IMR-90 (cell line): Measurements from ENCODE around the gene STEAP1. TPM values are rescaled to one million over a fixed set of nuclear protein-coding genes. Genes with fewer than 3 reads are reported as not detected.

ENCODE experiments used
- ATAC-seq: fragments of 200-7000 bp; cut with Tn5 transposase; 2 replicates; pipeline ENCODE4 v1.9.1; 2020; ENCODE audit warnings: low read depth, mild to moderate bottlenecking, moderate library complexity
- BruUV-seq: library from RNA; stranded (reverse); fragments of 400-500 nt; replicated peaks from 2 replicates; lab custom pipeline; 2021; lab: Mats Ljungman, UMichigan
- CTCF ChIA-PET: fragments of 300-600 bp; formaldehyde crosslinking; extraction: SDS; loops from one replicate; lab custom pipeline; 2021; ENCODE audit warnings: antibody characterized with exemption; lab: Yijun Ruan, JAX
- POLR2A ChIA-PET: fragments of 300-600 bp; sonication (Branson Sonifier 250); formaldehyde crosslinking; loops from one replicate; lab custom pipeline; 2022; ENCODE audit warnings: antibody characterized with exemption; ENCODE audit not compliant: unreplicated experiment; lab: Charles Lee
- DNase-seq: peaks from one replicate; pipeline ENCODE4 v3.0.0; 2013
- H2AFZ ChIP-seq: replicated peaks from 2 replicates; pipeline ENCODE3; 2013; ENCODE audit warnings: low read length, mild to moderate bottlenecking; ENCODE audit not compliant: poor library complexity
- H2AK5ac ChIP-seq: 2 replicates; pipeline ENCODE4 v1.6.1; 2013; ENCODE audit warnings: low read depth, low read length, inconsistent platforms
- H2AK9ac ChIP-seq: replicated peaks from 2 replicates; pipeline ENCODE3; 2013; ENCODE audit warnings: mild to moderate bottlenecking, low read depth, low read length, moderate library complexity; ENCODE audit not compliant: poor library complexity
- H2BK120ac ChIP-seq: 2 replicates; pipeline ENCODE4 v1.6.1; 2013; ENCODE audit warnings: low read depth, low read length, inconsistent platforms
- H2BK15ac ChIP-seq: 3 replicates; pipeline ENCODE4 v1.6.1; 2013; ENCODE audit warnings: low read depth, low read length, inconsistent platforms
- H2BK20ac ChIP-seq: 2 replicates; pipeline ENCODE4 v1.6.1; 2013; ENCODE audit warnings: low read depth, mild to moderate bottlenecking, inconsistent platforms, low read length, moderate library complexity
- H2BK5ac ChIP-seq: 2 replicates; pipeline ENCODE4 v1.6.1; 2013; ENCODE audit warnings: mild to moderate bottlenecking, low read depth, low read length, inconsistent platforms; ENCODE audit not compliant: poor library complexity, severe bottlenecking
- H3K14ac ChIP-seq: replicated peaks from 2 replicates; pipeline ENCODE4 v1.6.1; 2013; ENCODE audit warnings: low read depth, low read length, inconsistent platforms
- H3K18ac ChIP-seq: 2 replicates; pipeline ENCODE4 v1.6.1; 2013; ENCODE audit warnings: low read depth, low read length, control low read depth
- H3K23ac ChIP-seq: 2 replicates; pipeline ENCODE4 v1.6.1; 2013; ENCODE audit warnings: low read depth, low read length, inconsistent platforms
- H3K27ac ChIP-seq: 2 replicates; pipeline ENCODE4 v1.5.1; 2013; ENCODE audit warnings: mild to moderate bottlenecking, control low read depth, low read length; ENCODE audit not compliant: insufficient read depth
- H3K27me3 ChIP-seq: 2 replicates; pipeline ENCODE4 v1.6.1; 2013; ENCODE audit warnings: low read length; ENCODE audit not compliant: control insufficient read depth, insufficient read depth
- H3K36me3 ChIP-seq: 2 replicates; pipeline ENCODE4 v1.6.1; 2013; ENCODE audit warnings: low read length, mixed read lengths; ENCODE audit not compliant: control insufficient read depth, insufficient read depth
- H3K4ac ChIP-seq: 2 replicates; pipeline ENCODE4 v1.6.1; 2013; ENCODE audit warnings: low read depth, low read length, inconsistent platforms
- H3K4me1 ChIP-seq: 2 replicates; pipeline ENCODE4 v1.6.1; 2013; ENCODE audit warnings: low read length, mixed read lengths; ENCODE audit not compliant: control insufficient read depth, insufficient read depth
- H3K4me2 ChIP-seq: 2 replicates; pipeline ENCODE4 v1.6.1; 2013; ENCODE audit warnings: low read depth, mild to moderate bottlenecking, control low read depth, low read length, moderate library complexity
- H3K4me3 ChIP-seq: 2 replicates; pipeline ENCODE4 v1.5.1; 2013; ENCODE audit warnings: low read depth, mild to moderate bottlenecking, control low read depth, low read length, moderate library complexity; ENCODE audit not compliant: insufficient read depth
- H3K56ac ChIP-seq: 2 replicates; pipeline ENCODE4 v1.6.1; 2013; ENCODE audit warnings: low read length, inconsistent platforms; ENCODE audit not compliant: insufficient read depth; ENCODE audit errors: extremely low read depth
- H3K79me1 ChIP-seq, 2 experiments: 2 replicates each; pipeline ENCODE4 v1.6.1; 2013; ENCODE audit warnings: low read length in 2 of 2, inconsistent platforms in 1 of 2, low read depth in 1 of 2
- H3K9ac ChIP-seq: 2 replicates; pipeline ENCODE4 v1.6.1; 2013; ENCODE audit warnings: low read depth, low read length, control low read depth
- H3K9me1 ChIP-seq: 2 replicates; pipeline ENCODE4 v1.6.1; 2013; ENCODE audit warnings: low read length, inconsistent platforms; ENCODE audit not compliant: insufficient read depth
- H3K9me3 ChIP-seq: 2 replicates; pipeline ENCODE4 v1.6.1; 2013; ENCODE audit warnings: low read length; ENCODE audit not compliant: control insufficient read depth, insufficient read depth
- H4K20me1 ChIP-seq: 2 replicates; pipeline ENCODE4 v1.6.1; 2013; ENCODE audit warnings: low read length, inconsistent platforms; ENCODE audit not compliant: insufficient read depth
- H4K5ac ChIP-seq: 2 replicates; pipeline ENCODE4 v1.6.1; 2013; ENCODE audit warnings: mild to moderate bottlenecking, low read depth, low read length, control low read depth
- H4K8ac ChIP-seq, 2 experiments: 2 replicates each; pipeline ENCODE4 v1.6.1; 2013; ENCODE audit warnings: low read depth in 2 of 2, low read length in 2 of 2, control low read depth in 1 of 2, inconsistent platforms in 1 of 2
- H4K91ac ChIP-seq: 2 replicates; pipeline ENCODE4 v1.6.1; 2013; ENCODE audit warnings: low read depth, low read length, inconsistent platforms; ENCODE audit not compliant: insufficient read depth
- BHLHE40 ChIP-seq: fragments of 150-350 bp; IDR thresholded peaks from 2 replicates; pipeline ENCODE4 v1.6.1; 2016; ENCODE audit warnings: mild to moderate bottlenecking, low read depth, low read length
- CEBPB ChIP-seq: IDR thresholded peaks from 2 replicates; pipeline ENCODE4 v1.6.1; 2012; ENCODE audit warnings: low read depth, low read length, improper control_type of control experiment
- CHD1 ChIP-seq: IDR thresholded peaks from 2 replicates; pipeline ENCODE4 v1.6.1; 2012; ENCODE audit warnings: low read depth, low read length, improper control_type of control experiment
- MAFK ChIP-seq: IDR thresholded peaks from 2 replicates; pipeline ENCODE4 v1.6.1; 2012; ENCODE audit warnings: low read depth, low read length, improper control_type of control experiment
- MAZ ChIP-seq: IDR thresholded peaks from 2 replicates; pipeline ENCODE4 v1.6.1; 2012; ENCODE audit warnings: low read depth, mild to moderate bottlenecking, low read length, improper control_type of control experiment, moderate library complexity, borderline replicate concordance
- MXI1 ChIP-seq: IDR thresholded peaks from 2 replicates; pipeline ENCODE4 v1.6.1; 2012; ENCODE audit warnings: low read depth, mild to moderate bottlenecking, low read length, moderate library complexity, borderline replicate concordance
- NFE2L2 ChIP-seq: fragments of 150-350 bp; IDR thresholded peaks from 2 replicates; pipeline ENCODE4 v1.6.1; 2016; ENCODE audit warnings: low read depth, mild to moderate bottlenecking, low read length
- RAD21 ChIP-seq: IDR thresholded peaks from 2 replicates; pipeline ENCODE4 v1.6.1; 2012; ENCODE audit warnings: low read length, improper control_type of control experiment
- RFX5 ChIP-seq: IDR thresholded peaks from 2 replicates; pipeline ENCODE4 v1.8.0; 2012; ENCODE audit warnings: low read depth, mild to moderate bottlenecking, low read length, moderate library complexity
- SMC3 ChIP-seq: fragments of 150-350 bp; IDR thresholded peaks from 2 replicates; pipeline ENCODE4 v1.6.1; 2016; ENCODE audit warnings: low read depth, mild to moderate bottlenecking, antibody characterized with exemption, low read length, moderate library complexity
- WGBS, 2 experiments: methylation state at CpG; one replicate each; pipeline versions ENCODE4 v1.1.5 to v1.1.7; 2013; ENCODE audit warnings: missing lambda C conversion rate in 2 of 2; ENCODE audit not compliant: insufficient read length in 1 of 2; ENCODE audit errors: extremely low coverage in 2 of 2; 5-methylcytosine and 5-hydroxymethylcytosine counted together
- dilution Hi-C: fragments of 300-500 bp; cut with HindIII; formaldehyde crosslinking; loops from one replicate; pipeline ENCODE4 v1.14.3; 2018; ENCODE audit warnings: low sequenced_read_pairs; ENCODE audit not compliant: unreplicated experiment
- in situ Hi-C: fragments of 300-500 bp; cut with MboI; formaldehyde crosslinking; loops from 3 replicates; pipeline ENCODE4 v1.14.3; 2019; ENCODE audit warnings: low sequenced_read_pairs, inconsistent platforms, mixed read lengths
- intact Hi-C: fragments of 100-400 bp; cut with micrococcal nuclease; formaldehyde crosslinking; loops from 2 replicates; pipeline ENCODE4 v1.10.0; 2022
- polyA plus RNA-seq, 3 experiments: library from polyadenylated mRNA; depleted of rRNA; stranded (reverse); fragments of >200 nt; gene quantifications; 2 replicates each; pipeline ENCODE4 v1.2.3, GENCODE V29; 2012; ENCODE audit warnings: low replicate concordance in 1 of 3
- total RNA-seq: library from RNA; depleted of rRNA; stranded (reverse); fragments of >200 nt; gene quantifications from 2 replicates; pipeline ENCODE4 v1.2.3, GENCODE V29; 2012
- TF ChIP-seq, protein P1 (sequence below): fragments of 150-350 bp; IDR thresholded peaks from 2 replicates; pipeline ENCODE4 v1.6.1; 2017; ENCODE audit warnings: mild to moderate bottlenecking, antibody characterized with exemption, low read length, low read depth

The STEAP1 gene
- total and polyA plus RNA-seq, 2 of the 4 experiments (the other 2 are of a cell fraction), result 3.9 to 5.2 TPM

DNA sequence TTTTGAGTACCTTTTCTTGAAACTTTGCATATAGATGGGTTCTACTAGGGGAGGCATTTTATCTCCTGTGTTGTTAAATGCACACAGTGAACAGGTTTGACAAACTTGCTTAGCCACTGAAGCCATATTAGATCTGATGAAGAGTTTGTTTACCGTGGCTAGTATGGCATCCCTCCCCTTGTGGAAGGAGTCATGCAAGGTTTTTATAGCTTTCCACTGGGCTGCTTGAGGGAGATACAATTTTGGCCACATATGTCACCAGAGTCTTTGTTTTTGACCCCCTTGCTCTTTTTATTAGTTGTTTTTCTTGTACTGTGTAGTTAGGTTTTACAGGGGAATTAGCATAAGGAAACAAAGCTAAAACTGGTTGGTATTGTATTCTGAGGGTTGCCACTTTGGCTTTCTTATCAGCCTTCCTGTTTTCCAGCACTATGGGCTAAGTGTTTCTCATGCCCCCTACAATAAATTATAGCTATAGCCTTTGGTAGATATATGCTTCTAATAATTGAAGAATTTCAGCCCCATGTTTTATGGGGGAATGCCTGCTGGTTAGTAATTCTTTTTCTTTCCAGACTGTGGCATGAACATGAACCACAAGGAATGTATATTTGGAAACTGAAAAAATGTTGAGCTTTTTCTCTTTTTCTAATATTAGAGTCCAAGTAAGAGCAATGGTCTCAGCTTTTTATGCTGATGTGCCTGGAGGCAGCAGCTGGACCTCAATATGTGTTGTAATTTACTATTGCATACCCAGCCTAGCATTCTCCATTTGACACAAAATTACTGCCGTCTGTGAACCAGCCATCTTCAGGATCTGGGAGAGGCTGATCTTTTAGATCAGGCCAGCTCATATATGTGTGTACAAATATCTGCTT lies 38.8 kb downstream of the STEAP1 start (continued):
- no peak for TF ChIP-seq RFX5

DNA sequence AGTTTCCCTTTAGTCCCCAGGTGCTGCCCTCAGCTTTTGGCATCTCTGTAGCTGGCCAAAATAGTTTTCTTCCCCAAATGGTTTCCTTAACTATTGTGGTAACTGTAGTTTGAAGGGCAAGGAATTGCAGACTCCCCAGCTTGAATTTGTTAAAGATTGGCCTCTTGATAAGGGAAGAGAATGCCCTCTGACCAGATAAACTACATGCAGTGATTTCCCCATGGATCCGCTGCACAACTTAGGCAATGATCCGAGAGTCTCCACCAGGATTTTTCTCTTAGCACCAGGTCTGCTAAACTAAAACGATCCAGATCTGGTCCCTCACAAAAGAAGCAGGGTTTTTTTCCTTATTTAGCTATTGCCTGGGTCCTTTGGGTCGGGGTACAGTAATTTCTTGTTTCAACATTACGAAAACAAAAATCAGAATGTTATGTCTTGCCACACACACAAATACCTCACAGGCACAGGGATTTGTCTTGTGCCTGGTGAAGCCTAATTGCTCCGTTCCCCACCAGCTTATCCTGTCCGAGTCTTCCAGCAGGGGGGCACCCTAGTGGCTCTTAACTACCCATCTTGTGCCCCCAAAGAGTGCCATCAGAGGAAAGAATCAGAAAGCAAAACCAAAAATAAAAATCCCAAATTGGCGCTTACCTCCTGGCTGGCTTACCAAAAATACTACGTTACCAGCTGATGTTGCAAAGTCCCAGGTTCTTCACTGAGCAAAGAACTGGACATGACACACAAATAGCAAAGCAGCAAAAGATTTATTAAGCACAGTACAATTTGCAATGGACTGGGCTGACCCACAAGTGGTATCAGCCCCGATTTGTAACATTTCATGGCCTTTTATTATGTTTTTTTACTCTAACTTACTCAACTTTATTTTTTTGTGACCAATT lies 40.9 kb downstream of the STEAP1 start:
- POLR2A ChIA-PET, result no interaction called here
- Histone ChIP-seq H3K4me1 (no peaks in the 10 kb centered on the region), H3K27ac (no peak overlapping the region), H3K79me1 (no peaks in the 10 kb centered on the region), H2AFZ (no peak overlapping the region), H4K5ac (no peak overlapping the region), H2BK120ac (no peak overlapping the region), H3K36me3 (no peaks in the 10 kb centered on the region), H3K9me3 (no peaks in the 10 kb centered on the region), H2BK20ac (no peak overlapping the region), H3K9ac (no peak overlapping the region), H3K18ac (no peak overlapping the region), H4K8ac (no peak overlapping the region), H4K20me1 (no peaks in the 10 kb centered on the region), H2BK15ac (no peak overlapping the region), H3K23ac (no peak overlapping the region), H4K91ac (no peak overlapping the region), H3K4me2 (no peak overlapping the region), H3K56ac (no peak overlapping the region), H2AK5ac (no peak overlapping the region), H2AK9ac (no peak overlapping the region), H3K27me3 (no peaks in the 10 kb centered on the region; the same call in 1 of the 2 replicates), H3K4me3 (no peak overlapping the region), H3K4ac (no peak overlapping the region), H3K9me1 (no peaks in the 10 kb centered on the region), H2BK5ac (no peak overlapping the region), H3K14ac (no peak overlapping the region)
- intact Hi-C loops, result no loop called here
- CTCF ChIA-PET, result no interaction called here
- ATAC-seq (no peak), DNase-seq (no peak)
- dilution Hi-C loops, result no loop called here
- TF ChIP-seq SMC3 (no peak), CEBPB (no peak), CHD1 (no peak), RAD21 (no peak), MXI1 (no peak), MAZ (no peak), NFE2L2 (no peak), BHLHE40 (no peak), RFX5 (no peak), MAFK (no peak)
- TF ChIP-seq, protein P1, sequence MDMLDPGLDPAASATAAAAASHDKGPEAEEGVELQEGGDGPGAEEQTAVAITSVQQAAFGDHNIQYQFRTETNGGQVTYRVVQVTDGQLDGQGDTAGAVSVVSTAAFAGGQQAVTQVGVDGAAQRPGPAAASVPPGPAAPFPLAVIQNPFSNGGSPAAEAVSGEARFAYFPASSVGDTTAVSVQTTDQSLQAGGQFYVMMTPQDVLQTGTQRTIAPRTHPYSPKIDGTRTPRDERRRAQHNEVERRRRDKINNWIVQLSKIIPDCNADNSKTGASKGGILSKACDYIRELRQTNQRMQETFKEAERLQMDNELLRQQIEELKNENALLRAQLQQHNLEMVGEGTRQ, result no peak
- BruUV-seq, result no TSS peak
- in situ Hi-C loops, result no loop called here
- 57% methylated on average over 5 of the region's 10 CpGs; no CpG with 5 or more reads in 1 of the 2 experiments for WGBS, 2 experiments
